Type B pancreatic cell (in vitro differentiated cells): Measurements from ENCODE around the gene KRTAP12-3. TPM values are rescaled to one million over a fixed set of nuclear protein-coding genes. Genes with fewer than 3 reads are reported as not detected.

Experiments
- DNase-seq: peaks from one replicate; pipeline ENCODE4 v3.0.0; 2021; ENCODE audit warnings: mixed read lengths; ENCODE audit not compliant: unreplicated experiment; ENCODE audit errors: extremely low spot score
- H3K27ac Mint-ChIP-seq: 2 replicates; pipeline ENCODE4 v1.8.0; 2021; ENCODE audit warnings: mild to moderate bottlenecking, mixed read lengths
- H3K27me3 Mint-ChIP-seq: 2 replicates; pipeline ENCODE4 v1.8.0; 2021; ENCODE audit warnings: mixed read lengths
- H3K36me3 Mint-ChIP-seq: 2 replicates; pipeline ENCODE4 v1.8.0; 2021; ENCODE audit warnings: mixed read lengths
- H3K4me1 Mint-ChIP-seq: one replicate; pipeline ENCODE4 v1.8.0; 2021; ENCODE audit warnings: mixed read lengths; ENCODE audit not compliant: unreplicated experiment
- H3K4me3 Mint-ChIP-seq: 2 replicates; pipeline ENCODE4 v1.8.0; 2021; ENCODE audit warnings: mild to moderate bottlenecking, mixed read lengths
- H3K9me3 Mint-ChIP-seq: 2 replicates; pipeline ENCODE4 v1.8.0; 2021; ENCODE audit warnings: mixed read lengths
- total RNA-seq: library from RNA; stranded (reverse); gene quantifications from 2 replicates; pipeline ENCODE4 v1.2.1, GENCODE V29; 2021; ENCODE audit warnings: low replicate concordance
- TF ChIP-seq, protein P1 (sequence below): fragments of 200-600 bp; sonication (generic); conservative IDR thresholded peaks from 2 replicates; pipeline ENCODE4 v1.5.0; 2021; ENCODE audit warnings: antibody characterized with exemption, mild to moderate bottlenecking

The KRTAP12-3 gene
- total RNA-seq, 1 donor from 2014 or later = not detected

DNA sequence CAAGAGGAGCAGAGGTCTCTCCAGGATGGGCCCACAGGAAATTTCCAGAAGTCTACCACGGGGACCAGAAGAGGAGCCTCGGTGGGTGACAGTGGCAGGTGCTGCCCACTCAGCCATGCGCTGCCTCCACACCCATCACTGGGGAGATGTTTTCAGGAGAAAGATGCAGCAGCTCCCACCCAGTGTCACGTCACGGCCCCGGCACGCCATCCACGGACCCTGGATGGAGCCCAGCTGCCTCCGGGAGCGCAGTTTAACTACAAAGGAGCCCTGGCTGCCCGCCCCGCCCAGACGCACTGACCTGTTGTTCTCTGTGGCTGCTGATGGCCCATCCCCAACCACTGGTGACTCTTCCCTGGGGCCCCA is 46.9 kb downstream of the KRTAP12-3 start:
- TF ChIP-seq, protein P1, sequence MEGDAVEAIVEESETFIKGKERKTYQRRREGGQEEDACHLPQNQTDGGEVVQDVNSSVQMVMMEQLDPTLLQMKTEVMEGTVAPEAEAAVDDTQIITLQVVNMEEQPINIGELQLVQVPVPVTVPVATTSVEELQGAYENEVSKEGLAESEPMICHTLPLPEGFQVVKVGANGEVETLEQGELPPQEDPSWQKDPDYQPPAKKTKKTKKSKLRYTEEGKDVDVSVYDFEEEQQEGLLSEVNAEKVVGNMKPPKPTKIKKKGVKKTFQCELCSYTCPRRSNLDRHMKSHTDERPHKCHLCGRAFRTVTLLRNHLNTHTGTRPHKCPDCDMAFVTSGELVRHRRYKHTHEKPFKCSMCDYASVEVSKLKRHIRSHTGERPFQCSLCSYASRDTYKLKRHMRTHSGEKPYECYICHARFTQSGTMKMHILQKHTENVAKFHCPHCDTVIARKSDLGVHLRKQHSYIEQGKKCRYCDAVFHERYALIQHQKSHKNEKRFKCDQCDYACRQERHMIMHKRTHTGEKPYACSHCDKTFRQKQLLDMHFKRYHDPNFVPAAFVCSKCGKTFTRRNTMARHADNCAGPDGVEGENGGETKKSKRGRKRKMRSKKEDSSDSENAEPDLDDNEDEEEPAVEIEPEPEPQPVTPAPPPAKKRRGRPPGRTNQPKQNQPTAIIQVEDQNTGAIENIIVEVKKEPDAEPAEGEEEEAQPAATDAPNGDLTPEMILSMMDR = no peak
- Mint-ChIP-seq H3K36me3 (no peaks in the 10 kb centered on the region), H3K27ac (no peak overlapping the region), H3K27me3 (peaks cover 90% of the 10 kb centered on the region), H3K9me3 (no peaks in the 10 kb centered on the region), H3K4me3 (no peak overlapping the region), H3K4me1 (peaks cover 4% of the 10 kb centered on the region)
- DNase-seq = no peak

DNA sequence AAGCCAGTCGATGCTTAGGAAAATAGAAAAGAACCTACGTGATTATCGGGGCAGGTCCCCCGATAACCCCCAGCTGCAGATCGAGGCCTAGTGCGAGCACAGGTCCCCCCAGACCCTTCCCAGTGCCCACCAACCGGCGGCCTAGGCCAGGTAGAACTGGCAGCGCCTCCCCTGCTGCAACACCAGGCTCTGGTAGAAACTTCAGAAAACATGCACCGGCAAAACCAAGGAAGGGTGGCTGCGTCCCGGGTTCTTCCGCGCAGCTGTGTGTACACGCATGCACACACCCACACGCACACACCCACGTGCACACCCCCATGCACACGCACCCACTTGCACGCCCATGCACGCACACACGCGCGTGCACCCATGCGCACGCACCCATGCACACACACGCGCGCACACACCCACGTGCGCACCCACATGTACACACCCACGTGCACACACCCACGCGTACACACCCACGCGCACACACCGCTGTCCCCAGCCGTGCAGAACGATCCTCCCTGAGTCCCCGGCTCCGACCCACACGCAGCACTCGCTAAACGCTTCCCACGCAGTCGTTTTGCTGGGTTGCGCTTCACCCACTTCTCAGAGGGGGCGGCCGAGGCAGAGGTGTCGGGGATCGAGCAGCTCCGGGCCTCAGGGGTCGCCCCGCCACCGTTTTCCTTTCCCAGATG is 48.4 kb downstream of the KRTAP12-3 start:
- DNase-seq = peak; percentile 66
- H3K4me3 Mint-ChIP-seq = no peak overlapping the region
- peaks cover 93% of the 10 kb centered on the region for H3K27me3 Mint-ChIP-seq
- peaks cover 7% of the 10 kb centered on the region for H3K4me1 Mint-ChIP-seq
- no peaks in the 10 kb centered on the region for H3K9me3 Mint-ChIP-seq
- TF ChIP-seq, protein P1 = no peak
- no peak overlapping the region for H3K27ac Mint-ChIP-seq
- H3K36me3 Mint-ChIP-seq = no peaks in the 10 kb centered on the region

DNA sequence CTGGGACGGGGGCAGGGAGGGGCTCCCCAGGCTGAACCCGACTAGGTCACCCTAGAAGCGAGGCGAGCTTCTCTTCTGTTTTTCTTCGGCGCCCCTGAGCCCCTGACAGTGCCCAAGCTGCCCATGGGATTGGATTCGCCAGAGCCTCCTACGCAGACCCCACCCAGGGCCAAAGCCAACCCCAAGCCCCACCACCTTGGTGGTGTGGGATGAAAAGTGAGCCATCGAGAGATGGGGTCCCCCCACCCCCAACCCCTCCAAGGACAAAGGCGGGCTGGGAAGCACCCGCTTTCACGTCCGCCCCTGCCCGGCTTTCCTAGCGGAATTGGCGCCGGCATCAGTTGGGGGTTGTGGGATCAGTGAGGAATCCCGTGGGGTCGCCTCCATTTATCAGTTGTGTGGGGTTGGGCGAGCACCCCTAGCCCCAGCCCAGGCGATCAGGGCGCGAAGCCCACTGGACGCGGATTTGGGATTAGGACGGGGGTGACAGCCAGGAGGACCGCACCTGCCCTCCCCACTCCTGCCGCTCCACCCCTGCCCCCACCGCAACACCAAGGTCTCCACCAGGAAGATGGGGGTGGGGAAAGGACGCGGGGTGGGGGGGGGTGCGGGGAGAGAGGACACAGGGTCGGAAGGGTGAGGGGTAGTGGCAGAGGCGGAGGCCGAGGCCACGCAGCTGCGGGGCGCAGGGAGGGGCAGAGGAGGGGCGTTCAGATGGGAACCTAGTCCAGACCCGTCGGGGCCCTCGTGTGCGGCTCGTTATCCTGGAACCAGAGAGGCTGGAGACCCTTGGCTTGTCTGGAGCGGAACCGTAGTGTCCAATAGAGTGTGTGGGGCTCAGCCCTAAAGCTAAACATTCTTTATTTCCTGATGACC is 49.2 kb downstream of the KRTAP12-3 start:
- Mint-ChIP-seq H3K36me3 (no peaks in the 10 kb centered on the region), H3K4me1 (peaks cover 9% of the 10 kb centered on the region)

More for the DNA sequence above, 49.2 kb downstream of the KRTAP12-3 start:
- peak; percentile 64 for DNase-seq
- no peaks in the 10 kb centered on the region for H3K9me3 Mint-ChIP-seq
- peaks cover 93% of the 10 kb centered on the region for H3K27me3 Mint-ChIP-seq
- H3K27ac Mint-ChIP-seq = no peak overlapping the region
- TF ChIP-seq, protein P1 = no peak
- H3K4me3 Mint-ChIP-seq = no peak overlapping the region

Other genes with a start within 250 kb of the KRTAP12-3 start
- 6.4 and 8.7 TPM in 2 replicates for gene LRRC3, start 202.4 kb upstream of the KRTAP12-3 start, total RNA-seq
- not detected in 2 replicates for gene KRTAP10-1, start 117.7 kb upstream of the KRTAP12-3 start, total RNA-seq
- gene KRTAP10-2, start 106.4 kb upstream of the KRTAP12-3 start, total RNA-seq = not detected in 2 replicates
- gene KRTAP10-3, start 99.1 kb upstream of the KRTAP12-3 start, total RNA-seq = not detected in 2 replicates
- gene KRTAP10-4, start 84.2 kb upstream of the KRTAP12-3 start, total RNA-seq = not detected in 2 replicates
- gene KRTAP10-5, start 77.3 kb upstream of the KRTAP12-3 start, total RNA-seq = not detected in 2 replicates
- gene KRTAP10-6, start 65.4 kb upstream of the KRTAP12-3 start, total RNA-seq = not detected in 2 replicates
- not detected in 2 replicates for gene KRTAP10-7, start 57.3 kb upstream of the KRTAP12-3 start, total RNA-seq
- gene KRTAP10-8, start 45.9 kb upstream of the KRTAP12-3 start, total RNA-seq = not detected in 2 replicates
- gene KRTAP10-9, start 30.8 kb upstream of the KRTAP12-3 start, total RNA-seq = not detected in 2 replicates
- gene KRTAP10-10, start 20.6 kb upstream of the KRTAP12-3 start, total RNA-seq = not detected in 2 replicates
- not detected in 2 replicates for gene KRTAP10-11, start 11.5 kb upstream of the KRTAP12-3 start, total RNA-seq
- not detected in 2 replicates for gene KRTAP12-4, start 3.3 kb upstream of the KRTAP12-3 start, total RNA-seq
- not detected in 2 replicates for gene KRTAP12-2, start 9.0 kb downstream of the KRTAP12-3 start, total RNA-seq
- not detected in 2 replicates for gene KRTAP12-1, start 24.2 kb downstream of the KRTAP12-3 start, total RNA-seq
- not detected in 2 replicates for gene KRTAP10-12, start 39.2 kb downstream of the KRTAP12-3 start, total RNA-seq
- gene TSPEAR, start 53.6 kb downstream of the KRTAP12-3 start, total RNA-seq = 0.34 and 0.59 TPM in 2 replicates
- gene UBE2G2, start 143.9 kb downstream of the KRTAP12-3 start, total RNA-seq = 75.6 and 92.4 TPM in 2 replicates
- gene SUMO3, start 160.1 kb downstream of the KRTAP12-3 start, total RNA-seq = 61.0 and 81.2 TPM in 2 replicates
- gene PTTG1IP, start 215.8 kb downstream of the KRTAP12-3 start, total RNA-seq = 168 and 195 TPM in 2 replicates